ENCODE measurements around the gene XAGE5. TPM values are rescaled to one million over a fixed set of nuclear protein-coding genes. Genes with fewer than 3 reads are reported as not detected.

XAGE5 gene, protein sequence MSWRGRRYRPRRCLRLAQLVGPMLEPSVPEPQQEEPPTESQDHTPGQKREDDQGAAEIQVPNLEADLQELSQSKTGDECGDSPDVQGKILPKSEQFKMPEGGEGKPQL
- not detected for total RNA-seq

DNA sequence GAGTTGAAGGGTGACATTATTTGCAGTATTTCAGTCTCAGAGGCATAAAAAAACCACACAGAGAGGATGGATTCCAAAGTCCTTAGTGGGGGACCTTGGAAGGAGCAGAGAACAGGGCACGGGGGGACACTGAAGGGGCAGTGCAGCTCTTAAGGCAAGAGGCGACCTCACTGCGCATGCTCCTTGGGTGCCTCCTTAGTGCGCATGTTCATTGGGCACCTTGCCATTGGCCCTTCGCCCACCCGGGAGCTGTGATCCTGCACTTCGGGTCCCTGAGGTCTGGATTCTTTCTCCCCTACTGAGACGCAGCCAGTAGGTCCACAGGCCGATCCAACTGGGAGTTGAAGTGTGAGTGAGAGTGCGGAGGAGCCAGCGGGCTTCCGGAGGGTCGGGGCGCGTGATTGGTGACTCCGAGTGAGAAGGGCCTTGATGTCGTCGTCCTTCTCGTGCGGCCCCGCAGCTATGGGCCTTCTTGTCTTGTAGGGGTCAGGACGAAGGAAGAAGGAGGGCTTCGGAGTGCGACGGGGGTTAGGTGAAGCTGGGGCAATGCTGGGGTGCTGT, at the start of gene XAGE5:
XAGE5 (plus strand) TSS at position 223 of the 561 bp plus-strand sequence. CDS start 1,280 bp downstream, outside the sequence.

DNA sequence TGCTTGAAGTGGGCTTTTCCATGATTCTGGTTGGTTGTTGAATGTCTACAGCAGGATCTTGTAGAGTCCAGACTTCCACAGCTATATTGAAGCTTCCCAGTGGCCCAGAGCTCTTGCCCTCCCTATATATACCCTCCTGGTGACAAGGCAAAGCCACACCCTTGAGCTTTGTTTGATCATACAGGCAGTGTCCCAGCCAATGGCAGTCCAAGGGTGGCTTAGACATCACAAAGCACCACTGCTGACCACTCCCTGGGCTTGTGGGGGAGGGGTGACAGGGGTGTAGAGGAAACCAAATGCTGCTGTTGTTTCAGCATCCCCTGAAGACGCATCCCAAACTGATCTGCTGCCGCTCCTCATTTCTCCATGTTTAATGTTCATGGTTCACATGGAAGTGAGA, 13.8 kb upstream of the XAGE5 start, which contains the start of gene SPANXN5:
SPANXN5 (minus strand) TSS at position 101 of the 400 bp plus-strand sequence; CDS start at position 22, 79 bp downstream.

Small RNA genes within 50 kb of the gene (small RNA-seq; reads per million reads assigned to genes)
- gene AC244505.6 (ENCODE audit: low replicate concordance) (not detected), gene AC244505.7 (ENCODE audit: low replicate concordance) (not detected)

Other genes with a start within 250 kb of the XAGE5 start
- not detected for gene SSX7, start 156.4 kb upstream of the XAGE5 start, total RNA-seq
- not detected for gene SSX2, start 104.1 kb upstream of the XAGE5 start, total RNA-seq
- gene SSX2B, start 60.0 kb upstream of the XAGE5 start, total RNA-seq = 0.35 TPM
- gene SPANXN5, start 13.9 kb upstream of the XAGE5 start, total RNA-seq = not detected
- not detected for gene XAGE3, start 56.8 kb downstream of the XAGE5 start, total RNA-seq
- 22.0 TPM for gene FAM156B, start 86.0 kb downstream of the XAGE5 start, total RNA-seq
- 28.9 TPM for gene FAM156A, start 147.2 kb downstream of the XAGE5 start, total RNA-seq
- gene GPR173, start 237.5 kb downstream of the XAGE5 start, total RNA-seq = 13.7 TPM